ENCODE measurements around the gene CAMK1. TPM values are rescaled to one million over a fixed set of nuclear protein-coding genes. Genes with fewer than 3 reads are reported as not detected.
A peak's percentile ranks its signal among the peaks of the same experiment; 100 is the strongest.

The CAMK1 gene
- total and polyA plus RNA-seq, 9 of the 15 experiments (the other 6 are each of a cell fraction or from before 2014, with no cell fraction given) = 0.23 to 10.7 (median 6.0) TPM

DNA sequence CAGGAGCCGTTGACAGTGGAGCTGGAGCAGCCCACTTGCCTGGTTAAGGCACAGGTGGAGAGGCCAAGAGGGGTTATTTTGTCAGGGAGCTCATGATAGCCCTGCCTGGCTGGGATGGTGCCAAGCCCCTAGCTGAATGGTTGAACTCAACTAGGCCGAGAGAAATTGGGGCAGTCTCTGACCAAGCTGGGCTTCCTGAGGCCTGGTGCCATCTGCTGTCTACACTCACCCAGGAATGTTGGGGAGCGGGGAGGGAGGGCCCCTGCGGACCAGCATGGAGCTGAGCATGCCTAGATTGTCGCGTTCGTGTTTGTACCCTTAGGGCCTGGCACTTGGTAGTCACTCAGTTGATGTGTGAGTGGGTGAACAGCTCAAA is 37.0 kb downstream of the CAMK1 start (continued):
- TF ChIP-seq, protein P1, sequence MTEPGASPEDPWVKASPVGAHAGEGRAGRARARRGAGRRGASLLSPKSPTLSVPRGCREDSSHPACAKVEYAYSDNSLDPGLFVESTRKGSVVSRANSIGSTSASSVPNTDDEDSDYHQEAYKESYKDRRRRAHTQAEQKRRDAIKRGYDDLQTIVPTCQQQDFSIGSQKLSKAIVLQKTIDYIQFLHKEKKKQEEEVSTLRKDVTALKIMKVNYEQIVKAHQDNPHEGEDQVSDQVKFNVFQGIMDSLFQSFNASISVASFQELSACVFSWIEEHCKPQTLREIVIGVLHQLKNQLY (CRISPR knock-in tag; conservative IDR thresholded peaks at IDR 0.05) = 0 out of 4 replicates have a peak, but pooled peaks of 1 of the 2 experiments have one; percentile 42

DNA sequence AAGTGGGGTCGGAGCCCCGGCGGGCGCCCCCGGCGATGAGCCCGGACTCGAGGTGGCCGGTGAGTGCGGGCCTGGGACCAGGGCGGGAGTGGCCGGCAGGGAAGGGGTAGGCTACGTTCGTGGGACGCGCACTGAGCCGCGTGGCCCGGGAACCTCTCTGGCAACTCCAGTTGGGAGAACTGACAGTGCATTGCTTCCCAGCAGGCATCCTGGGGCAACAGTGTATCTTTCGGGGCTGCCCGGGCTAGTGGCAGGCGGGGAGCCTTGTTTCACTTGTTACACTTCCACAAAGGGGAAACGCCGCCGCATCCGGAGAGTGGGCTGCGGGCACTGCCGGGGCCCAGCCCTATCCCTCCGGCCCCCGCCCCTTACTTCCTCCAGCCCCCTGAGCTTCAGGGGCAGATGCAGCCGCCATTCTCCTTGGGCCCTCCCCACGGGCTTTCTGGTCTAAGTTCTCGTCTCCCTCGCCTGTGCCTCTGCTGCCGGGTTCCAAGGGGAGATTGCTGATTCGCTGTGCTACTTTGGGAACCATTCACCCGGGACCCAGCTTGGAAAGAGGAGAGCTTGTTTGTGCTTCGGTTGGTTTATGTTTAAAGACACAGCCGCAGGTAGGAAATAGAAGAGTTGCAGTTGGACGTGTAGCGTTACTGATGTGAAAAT is 37.5 kb downstream of the CAMK1 start:
- Histone ChIP-seq H3K4me1 (replicated peaks in 1 of 2; ENCODE audit: control insufficient read depth in 2 of 2, insufficient read depth in 2 of 2, low read length in 2 of 2) (peaks cover 28 to 29% of the 10 kb centered on the region in 2 experiments), H3K79me2 (ENCODE audit: control insufficient read depth, insufficient read depth, low read length) (peaks cover 50% of the 10 kb centered on the region), H3K4me2 (ENCODE audit: insufficient read depth, low read length) (peak overlapping the region; percentile 91), H3K9me1 (ENCODE audit: control insufficient read depth, insufficient read depth, low read length) (no peaks in the 10 kb centered on the region), H3K9ac (ENCODE audit: insufficient read depth in 1 of 2, low read depth in 2 of 2, low read length in 2 of 2) (peak overlapping the region; percentile 99 to 100), H3K27ac (ENCODE audit: extremely low read depth, low read depth, low read length) (peak overlapping the region; percentile 100), H3K9me3 (replicated peaks; ENCODE audit: control insufficient read depth, insufficient read depth, low read depth, low read length) (no peaks in the 10 kb centered on the region), H4K20me1 (replicated peaks; ENCODE audit: control insufficient read depth, insufficient read depth, low read length) (peaks cover 18% of the 10 kb centered on the region), H3K36me3 (ENCODE audit: control insufficient read depth, insufficient read depth, low read length) (peaks cover 43% of the 10 kb centered on the region), H2AFZ (ENCODE audit: low read depth, low read length) (peak overlapping the region; percentile 100), H3K4me3 (peak overlapping the region; percentile 93), H3K27me3 (ENCODE audit: control insufficient read depth in 2 of 2, insufficient read depth in 2 of 2, low read length in 2 of 2) (no peaks in the 10 kb centered on the region)
- CTCF ChIA-PET (ENCODE audit: low intra/inter-chr PET ratio) = no interaction called here
- DNase-seq (ENCODE audit: extremely low read depth in 1 of 4, low spot score in 3 of 4) = peak; percentile 39 to 64 (median 64)
- intact Hi-C loops (cut with micrococcal nuclease) = no loop called here
- 1% methylated on average over 33 of the region's 41 CpGs for WGBS (ENCODE audit: insufficient coverage, low coverage, missing lambda C conversion rate)
- peak; percentile 54 for ATAC-seq
- in situ Hi-C loops (cut with MboI) = no loop called here
- POLR2A ChIA-PET = interaction anchor here (0.6 to 5.9 kb wide), 18 partner anchors 7 to 588 kb away, joined by 3 to 60 read pairs (median 4); partner anchors contain the start of genes ARPC4, OGG1, SEC13 and THUMPD3
- FAIRE-seq = no peak
- BruUV-seq (replicated peaks) = no TSS peak
- TF ChIP-seq NR2C2 (CRISPR knock-in tag; IDR thresholded peaks at IDR 0.05) = no peak
- TF ChIP-seq NR2C2 (tag; IDR thresholded peaks at IDR 0.05) = peak; percentile 48
- no peak for TF ChIP-seq ZNF695 (CRISPR knock-in tag; IDR thresholded peaks at IDR 0.05)
- no peak for TF ChIP-seq SMARCA4 (IDR thresholded peaks at IDR 0.05)
- no peak for TF ChIP-seq EZH2 (IDR thresholded peaks at IDR 0.05; ENCODE audit: borderline replicate concordance, low read depth, low read length)
- no peak for TF ChIP-seq SUPT5H (IDR thresholded peaks at IDR 0.05)
- no peak for TF ChIP-seq MED1 (CRISPR knock-in tag; IDR thresholded peaks at IDR 0.05; ENCODE audit: borderline replicate concordance)
- no peak for TF ChIP-seq NCOA1 (IDR thresholded peaks at IDR 0.05; ENCODE audit: low read depth)
- TF ChIP-seq XRCC4 (IDR thresholded peaks at IDR 0.05; ENCODE audit: extremely low read depth, insufficient read depth, insufficient read length) = no peak
- no peak for TF ChIP-seq NCOA6 (IDR thresholded peaks at IDR 0.05)
- TF ChIP-seq, protein P2, sequence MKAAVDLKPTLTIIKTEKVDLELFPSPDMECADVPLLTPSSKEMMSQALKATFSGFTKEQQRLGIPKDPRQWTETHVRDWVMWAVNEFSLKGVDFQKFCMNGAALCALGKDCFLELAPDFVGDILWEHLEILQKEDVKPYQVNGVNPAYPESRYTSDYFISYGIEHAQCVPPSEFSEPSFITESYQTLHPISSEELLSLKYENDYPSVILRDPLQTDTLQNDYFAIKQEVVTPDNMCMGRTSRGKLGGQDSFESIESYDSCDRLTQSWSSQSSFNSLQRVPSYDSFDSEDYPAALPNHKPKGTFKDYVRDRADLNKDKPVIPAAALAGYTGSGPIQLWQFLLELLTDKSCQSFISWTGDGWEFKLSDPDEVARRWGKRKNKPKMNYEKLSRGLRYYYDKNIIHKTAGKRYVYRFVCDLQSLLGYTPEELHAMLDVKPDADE (conservative IDR thresholded peaks at IDR 0.05; ENCODE audit: control insufficient read depth, low read depth, low read length) = 0 out of 2 replicates have a peak, but pooled peaks have one; percentile 0
- no peak for TF ChIP-seq PHF8 (IDR thresholded peaks at IDR 0.05; ENCODE audit: borderline replicate concordance, low read length)
- 0 out of 2 replicates have a peak, but pooled peaks have one; percentile 1 for TF ChIP-seq SPI1 (IDR thresholded peaks at IDR 0.05; ENCODE audit: borderline replicate concordance, low read depth, low read length)
- TF ChIP-seq PRPF4 (IDR thresholded peaks at IDR 0.05; ENCODE audit: insufficient read depth, low read depth, low read length, poor library complexity, severe bottlenecking) = no peak
- peak; percentile 39; the same call in 1 of the 2 replicates for TF ChIP-seq ZNF431 (CRISPR knock-in tag; IDR thresholded peaks at IDR 0.05)
- 0 out of 2 replicates have a peak, but pooled peaks have one; percentile 47 for TF ChIP-seq ZNF143 (CRISPR knock-in tag; IDR thresholded peaks at IDR 0.05)
- TF ChIP-seq ZFX (CRISPR knock-in tag; IDR thresholded peaks at IDR 0.05) = peak; percentile 43; the same call in 1 of the 2 replicates
- TF ChIP-seq POLR3G (IDR thresholded peaks at IDR 0.05; ENCODE audit: extremely low read depth, insufficient read length, insufficient replicate concordance) = no peak
- 0 out of 2 replicates have a peak, but pooled peaks have one; percentile 4 for TF ChIP-seq ZNF263 (CRISPR knock-in tag; IDR thresholded peaks at IDR 0.05; ENCODE audit: borderline replicate concordance)
